HEK293T (cell line): Measurements from ENCODE around the gene FOXN4.
A peak's percentile ranks its signal among the peaks of the same experiment; 100 is the strongest.

Experiments used
- CTCF ChIA-PET: fragments of 350-600 bp; formaldehyde crosslinking; extraction: SDS; loops from one replicate; lab custom pipeline; 2021; ENCODE audit warnings: antibody characterized with exemption, inconsistent platforms; lab: Yijun Ruan, JAX
- POLR2A ChIA-PET: fragments of 350-600 bp; formaldehyde crosslinking; extraction: SDS; loops from one replicate; lab custom pipeline; 2020; ENCODE audit warnings: antibody characterized with exemption, inconsistent platforms; lab: Yijun Ruan, JAX
- DNase-seq: peaks from one replicate; pipeline ENCODE4 v3.0.0; 2012; ENCODE audit warnings: mixed read lengths; ENCODE audit errors: extremely low spot score
- ARNT ChIP-seq: fragments of 450-650 bp; IDR thresholded peaks from 2 replicates; pipeline ENCODE4 v1.6.1; 2017; ENCODE audit warnings: mild to moderate bottlenecking
- BHLHE40 ChIP-seq: fragments of 450-650 bp; IDR thresholded peaks from 2 replicates; pipeline ENCODE4 v1.6.1; 2016; ENCODE audit warnings: mild to moderate bottlenecking, moderate library complexity, borderline replicate concordance
- CTBP1 ChIP-seq: fragments of 450-650 bp; IDR thresholded peaks from 2 replicates; pipeline ENCODE4 v1.6.1; 2016; ENCODE audit warnings: borderline replicate concordance
- ELF4 ChIP-seq: fragments of 450-650 bp; IDR thresholded peaks from 2 replicates; pipeline ENCODE4 v1.6.1; 2017; ENCODE audit warnings: antibody characterized with exemption
- FOXA1 ChIP-seq: fragments of 450-650 bp; IDR thresholded peaks from 2 replicates; pipeline ENCODE4 v1.6.1; 2016; ENCODE audit warnings: mild to moderate bottlenecking
- FOXK2 ChIP-seq: fragments of 450-650 bp; IDR thresholded peaks from 2 replicates; pipeline ENCODE4 v1.6.1; 2016; ENCODE audit warnings: mild to moderate bottlenecking
- FOXM1 ChIP-seq: fragments of 450-650 bp; IDR thresholded peaks from 2 replicates; pipeline ENCODE4 v1.6.1; 2017; ENCODE audit warnings: mild to moderate bottlenecking, borderline replicate concordance
- HDGF ChIP-seq: fragments of 450-650 bp; IDR thresholded peaks from 2 replicates; pipeline ENCODE4 v1.6.1; 2017; ENCODE audit warnings: antibody characterized with exemption, borderline replicate concordance
- L3MBTL2 ChIP-seq: fragments of 450-650 bp; conservative IDR thresholded peaks from 2 replicates; pipeline ENCODE4 v1.6.1; 2016; ENCODE audit warnings: mild to moderate bottlenecking
- LEF1 ChIP-seq: fragments of 450-650 bp; IDR thresholded peaks from 2 replicates; pipeline ENCODE4 v1.6.1; 2017; ENCODE audit warnings: mild to moderate bottlenecking, borderline replicate concordance
- NFRKB ChIP-seq: fragments of 450-650 bp; IDR thresholded peaks from 2 replicates; pipeline ENCODE4 v1.6.1; 2016; ENCODE audit warnings: mild to moderate bottlenecking, moderate library complexity
- SP1 ChIP-seq: fragments of 450-650 bp; IDR thresholded peaks from 2 replicates; pipeline ENCODE4 v1.6.1; 2017
- SUZ12 ChIP-seq: fragments of 450-650 bp; IDR thresholded peaks from 2 replicates; pipeline ENCODE4 v1.6.1; 2016; ENCODE audit warnings: mild to moderate bottlenecking
- TARDBP ChIP-seq: fragments of 450-650 bp; IDR thresholded peaks from 2 replicates; pipeline ENCODE4 v1.6.1; 2016
- ZNF384 ChIP-seq: fragments of 450-650 bp; IDR thresholded peaks from 2 replicates; pipeline ENCODE4 v1.6.1; 2016
- TF ChIP-seq, protein P1 (sequence below): fragments of 450-650 bp; IDR thresholded peaks from 2 replicates; pipeline ENCODE4 v1.6.1; 2016

The FOXN4 gene, protein sequence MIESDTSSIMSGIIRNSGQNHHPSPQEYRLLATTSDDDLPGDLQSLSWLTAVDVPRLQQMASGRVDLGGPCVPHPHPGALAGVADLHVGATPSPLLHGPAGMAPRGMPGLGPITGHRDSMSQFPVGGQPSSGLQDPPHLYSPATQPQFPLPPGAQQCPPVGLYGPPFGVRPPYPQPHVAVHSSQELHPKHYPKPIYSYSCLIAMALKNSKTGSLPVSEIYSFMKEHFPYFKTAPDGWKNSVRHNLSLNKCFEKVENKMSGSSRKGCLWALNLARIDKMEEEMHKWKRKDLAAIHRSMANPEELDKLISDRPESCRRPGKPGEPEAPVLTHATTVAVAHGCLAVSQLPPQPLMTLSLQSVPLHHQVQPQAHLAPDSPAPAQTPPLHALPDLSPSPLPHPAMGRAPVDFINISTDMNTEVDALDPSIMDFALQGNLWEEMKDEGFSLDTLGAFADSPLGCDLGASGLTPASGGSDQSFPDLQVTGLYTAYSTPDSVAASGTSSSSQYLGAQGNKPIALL

DNA sequence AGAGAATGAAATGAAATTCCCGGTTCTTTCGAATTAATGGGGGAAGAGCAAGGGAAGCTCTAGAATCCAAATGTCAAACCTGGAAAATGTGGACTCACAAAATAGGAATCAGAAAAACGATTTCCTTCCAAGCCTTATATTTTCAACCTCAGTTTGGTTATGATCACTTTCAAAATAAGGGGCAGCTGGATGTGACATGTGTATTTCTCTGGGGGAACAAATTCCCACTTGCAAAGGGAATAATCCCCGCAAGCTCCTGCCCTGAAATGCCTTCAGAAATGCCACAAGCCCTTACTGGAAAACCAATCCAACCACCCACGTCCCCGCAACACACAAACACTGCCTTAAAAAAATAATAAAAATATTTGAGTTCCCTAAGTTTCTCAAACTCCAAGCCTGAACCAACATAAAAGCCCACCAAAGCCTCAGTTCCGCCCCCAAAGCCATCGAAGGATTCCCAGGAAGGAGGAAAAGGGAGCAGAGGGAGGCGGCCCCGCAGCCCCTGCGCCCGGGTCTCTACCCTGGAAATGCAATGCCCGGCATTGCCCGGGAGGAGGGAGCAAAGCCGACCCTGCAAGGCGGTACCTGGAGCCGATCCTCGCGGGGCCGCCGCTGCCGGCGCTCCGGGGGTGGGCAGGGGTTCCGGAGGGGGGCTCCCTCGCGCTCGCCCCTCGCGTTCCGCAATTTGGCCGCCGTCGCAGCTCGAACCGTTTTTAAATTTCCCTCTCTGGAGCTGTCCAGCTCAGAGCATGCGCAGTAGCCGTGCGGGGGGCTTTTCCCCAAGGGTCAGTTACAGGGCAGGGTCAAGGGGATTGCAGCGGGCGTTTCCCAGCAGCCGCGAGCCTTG, at the start of gene FOXN4:
TSS of gene FOXN4 (minus strand) at position 751 of the 847 bp plus-strand sequence. CDS start 963 bp downstream, outside the sequence.
- CTCF ChIA-PET, result no interaction called here
- TF ChIP-seq L3MBTL2 (peak; percentile 81), FOXA1 (no peak), FOXM1 (no peak)
- POLR2A ChIA-PET, result no interaction called here
- peak; percentile 54 for DNase-seq

DNA sequence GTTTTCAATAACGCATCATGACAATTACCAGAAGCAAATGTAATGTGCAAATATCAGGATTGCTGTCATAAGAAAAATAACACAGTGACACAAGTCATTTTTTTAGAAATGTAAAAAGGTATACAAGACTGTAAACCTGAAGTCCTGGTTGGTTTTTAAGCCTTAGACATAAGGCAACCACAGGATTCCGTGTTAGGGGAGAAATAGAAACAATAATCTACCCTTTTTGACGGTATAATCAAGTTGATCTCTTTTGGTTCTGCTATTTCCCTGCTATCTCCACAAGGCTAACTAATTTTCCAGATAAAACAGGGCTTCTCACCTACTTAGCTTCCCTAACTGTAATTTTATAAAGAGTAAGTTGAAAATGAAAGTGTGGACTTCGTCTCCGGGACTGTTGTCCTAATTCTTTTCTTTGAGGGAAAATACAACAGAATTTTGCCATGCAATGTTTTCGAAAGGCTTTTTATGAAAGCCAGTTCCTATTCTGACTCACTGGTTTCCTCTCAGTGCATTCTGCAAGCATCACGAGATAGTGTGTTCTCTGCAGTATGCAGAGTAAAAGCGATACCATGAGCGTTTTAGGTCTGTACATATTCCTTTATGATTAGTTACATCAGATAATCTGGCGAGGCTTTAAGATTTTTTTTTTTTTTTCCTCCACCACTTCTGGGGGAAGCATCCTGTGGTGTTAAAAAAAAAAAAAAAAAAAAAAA, 49.2 kb upstream of the FOXN4 start:
- TF ChIP-seq LEF1 (no peak), L3MBTL2 (no peak), FOXK2 (no peak), ELF4 (no peak), TARDBP (no peak)
- TF ChIP-seq, protein P1, sequence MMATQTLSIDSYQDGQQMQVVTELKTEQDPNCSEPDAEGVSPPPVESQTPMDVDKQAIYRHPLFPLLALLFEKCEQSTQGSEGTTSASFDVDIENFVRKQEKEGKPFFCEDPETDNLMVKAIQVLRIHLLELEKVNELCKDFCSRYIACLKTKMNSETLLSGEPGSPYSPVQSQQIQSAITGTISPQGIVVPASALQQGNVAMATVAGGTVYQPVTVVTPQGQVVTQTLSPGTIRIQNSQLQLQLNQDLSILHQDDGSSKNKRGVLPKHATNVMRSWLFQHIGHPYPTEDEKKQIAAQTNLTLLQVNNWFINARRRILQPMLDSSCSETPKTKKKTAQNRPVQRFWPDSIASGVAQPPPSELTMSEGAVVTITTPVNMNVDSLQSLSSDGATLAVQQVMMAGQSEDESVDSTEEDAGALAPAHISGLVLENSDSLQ, result no peak
- no peak for DNase-seq
- ChIA-PET CTCF (no interaction called here), POLR2A (no interaction called here)

DNA sequence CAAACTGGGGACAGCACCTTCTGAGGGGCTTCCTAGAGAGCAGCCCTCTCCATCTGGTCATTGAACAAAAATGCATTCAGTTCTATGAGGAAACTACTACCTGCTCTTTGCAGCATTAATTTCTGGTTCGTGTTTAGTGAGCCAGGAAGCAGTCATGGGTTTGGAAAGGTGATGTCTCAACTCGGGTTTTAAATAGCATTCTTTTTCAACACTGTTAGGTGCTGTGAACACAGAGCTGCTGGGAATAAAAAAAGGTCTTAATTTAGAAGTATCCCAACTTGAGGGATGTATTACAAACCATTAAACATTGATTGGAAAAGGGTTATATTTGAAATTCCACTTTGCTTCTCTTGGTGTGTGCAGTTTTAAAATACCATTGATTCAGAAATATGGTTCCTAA, 47.9 kb upstream of the FOXN4 start:
- DNase-seq, result no peak
- no peak for TF ChIP-seq HDGF
- TF ChIP-seq NFRKB, result no peak
- no peak for TF ChIP-seq ELF4
- TF ChIP-seq SUZ12, result no peak
- no peak for TF ChIP-seq SP1
- no peak for TF ChIP-seq LEF1
- no peak for TF ChIP-seq FOXK2
- TF ChIP-seq, protein P1, result no peak
- TF ChIP-seq L3MBTL2, result no peak
- no peak for TF ChIP-seq ZNF384
- TF ChIP-seq FOXM1, result no peak
- no peak for TF ChIP-seq BHLHE40
- TF ChIP-seq ARNT, result no peak
- TF ChIP-seq CTBP1, result no peak
- TF ChIP-seq FOXA1, result no peak
- no peak for TF ChIP-seq TARDBP
- POLR2A ChIA-PET, result no interaction called here
- CTCF ChIA-PET, result no interaction called here

DNA sequence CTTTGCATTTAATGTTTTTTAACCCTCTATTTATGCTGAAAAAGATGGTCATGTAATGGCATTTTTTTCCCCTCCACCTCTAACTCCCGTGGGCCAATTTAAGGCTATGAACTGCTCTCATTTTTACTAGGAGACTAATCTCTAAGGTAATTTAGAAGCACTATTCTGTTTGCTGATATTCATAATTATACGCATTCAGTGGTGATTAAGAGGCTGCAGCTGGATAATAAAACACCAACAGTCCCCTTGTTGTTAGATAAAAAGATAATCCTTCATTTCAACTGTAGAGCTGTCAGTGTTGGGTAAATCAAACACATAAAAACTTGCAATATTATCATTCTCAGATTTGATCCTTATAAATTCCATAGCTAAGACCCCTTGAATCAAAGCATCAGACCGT, 47.5 kb upstream of the FOXN4 start:
- TF ChIP-seq, protein P1, result peak; percentile 37
- TF ChIP-seq ELF4, result no peak
- no peak for DNase-seq
- ChIA-PET CTCF (no interaction called here), POLR2A (no interaction called here)

DNA sequence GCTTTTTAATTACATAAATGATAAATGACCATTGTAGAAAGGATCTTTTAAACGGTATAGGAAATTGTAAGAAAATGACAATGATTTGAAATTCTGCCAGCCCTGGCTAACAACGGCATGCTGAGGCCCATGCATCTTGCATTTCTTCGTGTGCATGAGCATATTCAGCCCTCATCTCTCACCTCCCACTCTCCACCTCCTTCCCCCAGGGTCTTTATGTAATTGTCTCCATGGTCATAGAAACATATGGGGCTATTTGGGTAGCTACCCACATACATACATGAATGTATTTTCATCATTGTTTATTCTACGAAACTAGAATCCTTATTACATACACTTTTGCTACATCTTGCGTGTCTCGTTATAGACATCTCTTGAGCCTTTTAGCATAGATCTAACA, 43.1 kb upstream of the FOXN4 start:
- DNase-seq, result no peak
- CTCF ChIA-PET, result no interaction called here
- POLR2A ChIA-PET, result no interaction called here
- TF ChIP-seq LEF1 (no peak), L3MBTL2 (no peak), SUZ12 (no peak), HDGF (no peak), ELF4 (no peak), SP1 (no peak), TARDBP (no peak), CTBP1 (no peak)

DNA sequence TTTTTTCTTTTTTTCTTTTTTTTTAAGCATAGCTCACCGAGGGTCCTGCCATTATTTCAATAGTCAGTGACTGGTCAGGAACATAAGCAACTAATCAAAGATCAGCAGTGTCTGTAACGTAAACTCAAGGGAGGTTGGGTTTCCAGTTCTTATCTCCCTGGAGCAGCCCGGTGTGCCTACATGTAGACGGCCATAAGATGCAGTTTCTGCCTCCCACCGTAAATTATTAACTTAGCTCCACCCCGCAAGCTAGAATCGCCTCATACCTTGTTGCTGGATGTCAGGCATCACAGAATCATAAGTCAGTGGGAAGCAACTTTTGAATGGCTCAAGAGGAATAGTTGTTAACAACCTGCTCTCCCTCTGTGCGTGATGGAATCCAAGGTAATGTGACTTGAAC, 38.5 kb upstream of the FOXN4 start, which contains the start of gene MYO1H:
TSS of gene MYO1H (plus strand) at position 312 of the 400 bp plus-strand sequence. CDS start at position 373, 61 bp downstream.
- POLR2A ChIA-PET, result no interaction called here
- CTCF ChIA-PET, result no interaction called here
- no peak for DNase-seq
- TF ChIP-seq TARDBP (no peak), ZNF384 (no peak), SUZ12 (no peak), CTBP1 (no peak), ARNT (no peak), BHLHE40 (no peak), HDGF (no peak), NFRKB (no peak), FOXM1 (no peak), LEF1 (no peak), SP1 (no peak), ELF4 (no peak), FOXK2 (no peak), FOXA1 (no peak), L3MBTL2 (no peak)
- TF ChIP-seq, protein P1, result no peak
